Large intestine (tissue), 3 donors: Measurements from ENCODE around the gene SHBG. TPM values are rescaled to one million over a fixed set of nuclear protein-coding genes. Genes with fewer than 3 reads are reported as not detected.

Experiments
- DNase-seq, 2 donors: peaks; one replicate each; pipeline versions ENCODE4 v3.0.0 to v3.0.0-alpha.2; 2013
- H3K27ac ChIP-seq: one replicate; pipeline ENCODE4 v1.5.1; 2013; ENCODE audit warnings: low read length
- H3K27me3 ChIP-seq: 2 replicates; pipeline ENCODE4 v1.6.1; 2013; ENCODE audit warnings: low read length; ENCODE audit not compliant: control insufficient read depth, insufficient read depth
- H3K36me3 ChIP-seq: 2 replicates; pipeline ENCODE4 v1.6.1; 2013; ENCODE audit warnings: low read length; ENCODE audit not compliant: control insufficient read depth, insufficient read depth
- H3K4me1 ChIP-seq: one replicate; pipeline ENCODE4 v1.6.1; 2013; ENCODE audit warnings: low read length; ENCODE audit not compliant: control insufficient read depth, insufficient read depth
- H3K4me3 ChIP-seq: one replicate; pipeline ENCODE4 v1.5.1; 2013; ENCODE audit warnings: low read length
- H3K9me3 ChIP-seq: one replicate; pipeline ENCODE4 v1.6.1; 2013; ENCODE audit warnings: mild to moderate bottlenecking, low read depth, low read length, moderate library complexity; ENCODE audit not compliant: control insufficient read depth
- WGBS: methylation state at CpG from one replicate; pipeline ENCODE4 v1.1.5; 2013; ENCODE audit warnings: low lambda C conversion rate; ENCODE audit not compliant: insufficient coverage; 5-methylcytosine and 5-hydroxymethylcytosine counted together
- polyA plus RNA-seq: library from polyadenylated mRNA; unstranded; fragments of 120-200 nt; gene quantifications from one replicate; pipeline ENCODE4 v1.2.1, GENCODE V29; 2013

SHBG gene
- polyA plus RNA-seq, 1 donor: 23.6 TPM

DNA sequence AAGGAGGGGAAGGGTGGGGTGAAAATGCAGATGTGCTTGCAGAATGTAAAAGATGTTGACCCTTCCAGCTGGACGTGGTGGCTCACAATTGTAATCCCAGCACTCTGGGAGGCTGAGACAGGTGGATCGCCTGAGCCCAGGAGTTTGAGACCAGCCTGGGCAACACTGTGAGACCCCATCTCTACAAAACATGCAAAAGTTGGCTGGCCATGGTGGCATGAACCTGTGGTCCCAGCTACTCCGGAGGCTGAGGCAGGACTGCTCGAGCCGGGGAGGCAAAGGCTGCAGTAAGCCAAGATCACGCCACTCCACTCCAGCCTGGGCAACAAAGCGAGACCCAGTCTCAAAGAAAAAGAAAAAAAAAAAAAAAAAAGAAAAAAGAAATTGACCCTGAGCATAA lies 38.5 kb downstream of the SHBG start:
- no peak overlapping the region for H3K27ac ChIP-seq
- no peak for DNase-seq
- H3K4me1 ChIP-seq: no peaks in the 10 kb centered on the region
- WGBS: 100% methylated on average over 5 of the region's 7 CpGs
- peaks cover 2% of the 10 kb centered on the region for H3K9me3 ChIP-seq
- H3K4me3 ChIP-seq: no peak overlapping the region
- no peaks in the 10 kb centered on the region for H3K27me3 ChIP-seq
- peaks cover 54% of the 10 kb centered on the region for H3K36me3 ChIP-seq

DNA sequence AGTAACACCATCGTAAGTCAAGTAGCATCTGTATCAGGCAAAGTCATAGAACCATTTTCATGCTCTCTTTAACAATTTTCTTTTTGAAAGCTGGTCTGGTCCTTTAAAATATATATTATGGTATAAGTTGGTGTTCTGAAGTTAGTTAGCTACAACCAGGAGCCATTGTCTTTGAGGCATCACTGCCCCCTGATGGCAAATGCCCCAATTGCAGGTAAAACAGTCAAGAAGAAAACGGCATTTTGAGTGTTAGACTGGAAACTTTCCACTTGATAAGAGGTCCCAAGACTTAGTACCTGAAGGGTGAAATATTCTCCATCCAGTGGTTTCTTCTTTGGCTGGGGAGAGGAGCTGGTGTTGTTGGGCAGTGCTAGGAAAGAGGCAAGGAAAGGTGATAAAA lies 43.3 kb downstream of the SHBG start:
- Histone ChIP-seq H3K9me3 (peaks cover 12% of the 10 kb centered on the region), H3K36me3 (peaks cover 69% of the 10 kb centered on the region), H3K27ac (no peak overlapping the region), H3K4me3 (no peak overlapping the region), H3K4me1 (no peaks in the 10 kb centered on the region), H3K27me3 (no peaks in the 10 kb centered on the region)
- DNase-seq: no peak
- WGBS: 100% methylated on average over 1 of the region's 2 CpGs

DNA sequence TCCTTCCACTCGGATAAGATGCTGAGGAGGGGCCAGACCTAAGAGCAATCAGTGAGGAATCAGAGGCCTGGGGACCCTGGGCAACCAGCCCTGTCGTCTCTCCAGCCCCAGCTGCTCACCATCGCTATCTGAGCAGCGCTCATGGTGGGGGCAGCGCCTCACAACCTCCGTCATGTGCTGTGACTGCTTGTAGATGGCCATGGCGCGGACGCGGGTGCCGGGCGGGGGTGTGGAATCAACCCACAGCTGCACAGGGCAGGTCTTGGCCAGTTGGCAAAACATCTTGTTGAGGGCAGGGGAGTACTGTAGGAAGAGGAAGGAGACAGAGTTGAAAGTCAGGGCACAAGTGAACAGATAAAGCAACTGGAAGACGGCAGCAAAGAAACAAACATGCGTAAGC lies 45.0 kb downstream of the SHBG start:
- Histone ChIP-seq H3K9me3 (peaks cover 12% of the 10 kb centered on the region), H3K27ac (no peak overlapping the region), H3K36me3 (peaks cover 58% of the 10 kb centered on the region), H3K4me3 (no peak overlapping the region), H3K4me1 (no peaks in the 10 kb centered on the region), H3K27me3 (no peaks in the 10 kb centered on the region)
- WGBS: no CpG with 5 or more reads among the region's 14 CpGs
- DNase-seq: no peak

DNA sequence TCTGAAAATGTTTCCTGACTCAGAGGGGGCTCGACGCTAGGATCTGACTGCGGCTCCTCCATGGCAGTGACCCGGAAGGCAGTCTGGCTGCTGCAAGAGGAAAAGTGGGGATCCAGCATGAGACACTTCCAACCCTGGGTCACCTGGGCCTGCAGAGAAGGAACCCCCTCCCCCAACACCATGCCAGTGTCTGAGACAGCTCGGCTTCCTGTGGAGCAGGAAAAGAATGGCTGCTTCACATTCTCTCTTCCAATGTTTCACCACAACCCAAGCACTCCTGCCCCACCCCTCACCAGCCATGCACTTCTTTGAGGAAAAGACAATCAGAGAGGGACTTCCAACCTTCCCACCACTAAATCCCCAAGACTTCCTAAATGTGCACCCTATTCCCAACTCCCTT lies 46.6 kb downstream of the SHBG start:
- H3K4me1 ChIP-seq: no peaks in the 10 kb centered on the region
- peaks cover 44% of the 10 kb centered on the region for H3K36me3 ChIP-seq
- WGBS: no CpG with 5 or more reads among the region's 5 CpGs
- H3K27me3 ChIP-seq: no peaks in the 10 kb centered on the region
- no peak for DNase-seq
- H3K9me3 ChIP-seq: peaks cover 12% of the 10 kb centered on the region
- H3K27ac ChIP-seq: no peak overlapping the region
- no peak overlapping the region for H3K4me3 ChIP-seq

DNA sequence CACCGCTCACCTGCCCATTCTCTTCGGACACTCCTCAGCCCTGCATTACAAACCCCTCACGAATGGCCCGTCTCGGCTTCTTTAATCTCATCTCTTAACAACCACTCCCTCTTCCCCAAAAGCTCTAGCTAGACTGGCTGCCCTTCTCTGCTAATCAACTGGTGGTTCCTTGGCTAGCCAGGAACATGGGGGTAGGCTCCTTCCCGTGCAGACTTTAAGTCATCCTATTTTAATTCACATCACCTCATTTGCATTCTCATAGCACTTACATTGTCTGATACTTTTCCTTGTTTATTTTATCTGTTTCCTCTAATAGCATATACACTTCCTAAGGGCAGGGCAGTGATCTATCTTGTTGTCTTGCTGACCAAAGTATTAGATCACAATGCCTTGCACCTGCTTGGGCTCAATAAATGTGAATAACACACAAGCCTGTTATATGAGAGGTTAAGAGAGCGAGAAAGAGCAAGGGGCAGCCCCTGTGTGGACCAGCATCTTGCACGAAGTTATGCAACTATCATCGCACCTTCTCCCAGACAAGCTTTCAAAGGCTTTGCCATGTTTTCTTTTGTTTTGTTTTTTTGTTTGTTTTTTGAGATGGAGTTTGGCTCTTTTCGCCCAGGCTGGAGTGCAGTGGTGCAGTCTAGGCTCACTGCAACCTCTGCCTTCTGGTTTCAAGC lies 47.6 kb downstream of the SHBG start:
- Histone ChIP-seq H3K27ac (no peak overlapping the region), H3K4me1 (no peaks in the 10 kb centered on the region), H3K36me3 (peaks cover 37% of the 10 kb centered on the region), H3K27me3 (no peaks in the 10 kb centered on the region), H3K9me3 (peaks cover 12% of the 10 kb centered on the region), H3K4me3 (no peak overlapping the region)
- no peak for DNase-seq
- 79% methylated on average over 9 of the region's 10 CpGs for WGBS

Other genes with a start within 250 kb of the SHBG start
- gene TNK1, start 249.0 kb upstream of the SHBG start, polyA plus RNA-seq: 7.4 TPM
- gene PLSCR3, start 235.6 kb upstream of the SHBG start, polyA plus RNA-seq: 16.9 TPM
- gene TMEM256, start 226.0 kb upstream of the SHBG start, polyA plus RNA-seq: 187 TPM
- gene NLGN2, start 222.3 kb upstream of the SHBG start, polyA plus RNA-seq: 12.9 TPM
- gene SPEM1, start 209.8 kb upstream of the SHBG start, polyA plus RNA-seq: not detected
- gene SPEM2, start 204.5 kb upstream of the SHBG start, polyA plus RNA-seq: not detected
- not detected for gene SPEM3, start 201.3 kb upstream of the SHBG start, polyA plus RNA-seq
- gene TMEM102, start 194.7 kb upstream of the SHBG start, polyA plus RNA-seq: 7.5 TPM
- gene FGF11, start 190.6 kb upstream of the SHBG start, polyA plus RNA-seq: 1.3 TPM
- gene CHRNB1, start 185.1 kb upstream of the SHBG start, polyA plus RNA-seq: 7.4 TPM
- gene ZBTB4, start 150.5 kb upstream of the SHBG start, polyA plus RNA-seq: 65.6 TPM
- 0.52 TPM for gene SLC35G6, start 148.7 kb upstream of the SHBG start, polyA plus RNA-seq
- gene POLR2A, start 145.8 kb upstream of the SHBG start, polyA plus RNA-seq: 98.7 TPM
- 32.7 TPM for gene TNFSF12, start 81.1 kb upstream of the SHBG start, polyA plus RNA-seq
- 23.4 TPM for gene TNFSF13, start 71.4 kb upstream of the SHBG start, polyA plus RNA-seq
- 47.7 TPM for gene SENP3, start 68.2 kb upstream of the SHBG start, polyA plus RNA-seq
- gene CD68, start 50.5 kb upstream of the SHBG start, polyA plus RNA-seq: 512 TPM
- gene MPDU1, start 46.3 kb upstream of the SHBG start, polyA plus RNA-seq: 105 TPM
- gene SOX15, start 40.0 kb upstream of the SHBG start, polyA plus RNA-seq: 2.0 TPM
- gene FXR2, start 15.2 kb upstream of the SHBG start, polyA plus RNA-seq: 28.2 TPM
- 327 TPM for gene SAT2, start 2.3 kb upstream of the SHBG start, polyA plus RNA-seq
- gene ATP1B2, start 20.8 kb downstream of the SHBG start, polyA plus RNA-seq: 4.8 TPM
- gene TP53, start 57.4 kb downstream of the SHBG start, polyA plus RNA-seq: 49.7 TPM
- 7.9 TPM for gene WRAP53, start 58.3 kb downstream of the SHBG start, polyA plus RNA-seq
- gene EFNB3, start 75.1 kb downstream of the SHBG start, polyA plus RNA-seq: 7.4 TPM
- 0.09 TPM for gene DNAH2, start 87.6 kb downstream of the SHBG start, polyA plus RNA-seq
- 24.9 TPM for gene KDM6B, start 204.1 kb downstream of the SHBG start, polyA plus RNA-seq
- gene TMEM88, start 224.9 kb downstream of the SHBG start, polyA plus RNA-seq: 10.4 TPM
- gene NAA38, start 227.4 kb downstream of the SHBG start, polyA plus RNA-seq: 50.7 TPM
- 13.8 TPM for gene CYB5D1, start 227.9 kb downstream of the SHBG start, polyA plus RNA-seq